ENCODE results near the gene CCL20.
"Not testable (repeated sequence)": the region's sequence is repeated elsewhere in the genome, so short reads cannot be mapped to it uniquely, and the experiment has no call there.

The CCL20 gene

GRCh38 chr2:227839339-227840129, 25.9 kb downstream of the CCL20 start:
- FAIRE-seq = not testable (repeated sequence)

- no peak for FAIRE-seq
Observed at GRCh38 chr2:227846831-227847230, 33.2 kb downstream of the CCL20 start.

- no peak for FAIRE-seq
Observed at GRCh38 chr2:227848146-227848545, 34.5 kb downstream of the CCL20 start.

GRCh38 chr2:227848586-227848985, 34.9 kb downstream of the CCL20 start:
- no peak for FAIRE-seq

- no peak for FAIRE-seq
Observed at GRCh38 chr2:227849906-227850305, 36.3 kb downstream of the CCL20 start.

- no peak for FAIRE-seq
Observed at GRCh38 chr2:227853204-227853629, 39.6 kb downstream of the CCL20 start.

GRCh38 chr2:227853765-227854271, 40.2 kb downstream of the CCL20 start:
- FAIRE-seq = no peak

- no peak for FAIRE-seq
Observed at GRCh38 chr2:227855440-227855839, 41.8 kb downstream of the CCL20 start.

GRCh38 chr2:227856697-227857096, 43.1 kb downstream of the CCL20 start:
- no peak for FAIRE-seq

GRCh38 chr2:227860221-227860641, 46.6 kb downstream of the CCL20 start:
- no peak for FAIRE-seq

- no peak for FAIRE-seq
Observed at GRCh38 chr2:227861011-227861410, 47.4 kb downstream of the CCL20 start.

GRCh38 chr2:227862227-227862740, 48.6 kb downstream of the CCL20 start:
- FAIRE-seq = no peak

- FAIRE-seq = no peak
Observed at GRCh38 chr2:227862741-227863588, 49.3 kb downstream of the CCL20 start.

- no peak for FAIRE-seq
Observed at GRCh38 chr2:227864161-227864756, 50.6 kb downstream of the CCL20 start.

- no peak for FAIRE-seq
Observed at GRCh38 chr2:227865291-227865690, 51.6 kb downstream of the CCL20 start.
